Smooth muscle cell of the brain vasculature (primary cell): ENCODE data around the gene SPESP1.
"Not testable (repeated sequence)": the region's sequence is repeated elsewhere in the genome, so short reads cannot be mapped to it uniquely, and the experiment has no call there.

Source experiments
- DNase-seq: peaks from one replicate; pipeline ENCODE4 v3.0.0-alpha.2; 2012; ENCODE audit warnings: low read depth, low spot score

The SPESP1 gene

GRCh38 chr15:68962465-68962864, 32.1 kb downstream of the SPESP1 start:
- no peak for DNase-seq

DNA sequence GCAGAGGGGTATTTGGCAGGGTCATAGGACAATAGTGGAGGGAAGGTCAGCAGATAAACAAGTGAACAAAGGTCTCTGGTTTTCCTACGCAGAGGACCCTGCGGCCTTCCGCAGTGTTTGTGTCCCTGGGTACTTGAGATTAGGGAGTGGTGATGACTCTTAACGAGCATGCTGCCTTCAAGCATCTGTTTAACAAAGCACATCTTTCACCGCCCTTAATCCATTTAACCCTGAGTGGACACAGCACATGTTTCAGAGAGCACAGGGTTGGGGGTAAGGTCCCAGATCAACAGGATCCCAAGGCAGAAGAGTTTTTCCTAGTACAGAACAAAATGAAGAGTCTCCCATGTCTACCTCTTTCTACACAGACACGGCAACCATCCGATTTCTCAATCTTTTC, 33.4 kb downstream of the SPESP1 start:
- DNase-seq, result not testable (repeated sequence)

- no peak for DNase-seq
Measured at GRCh38 chr15:68966996-68967395, 36.7 kb downstream of the SPESP1 start.

DNA sequence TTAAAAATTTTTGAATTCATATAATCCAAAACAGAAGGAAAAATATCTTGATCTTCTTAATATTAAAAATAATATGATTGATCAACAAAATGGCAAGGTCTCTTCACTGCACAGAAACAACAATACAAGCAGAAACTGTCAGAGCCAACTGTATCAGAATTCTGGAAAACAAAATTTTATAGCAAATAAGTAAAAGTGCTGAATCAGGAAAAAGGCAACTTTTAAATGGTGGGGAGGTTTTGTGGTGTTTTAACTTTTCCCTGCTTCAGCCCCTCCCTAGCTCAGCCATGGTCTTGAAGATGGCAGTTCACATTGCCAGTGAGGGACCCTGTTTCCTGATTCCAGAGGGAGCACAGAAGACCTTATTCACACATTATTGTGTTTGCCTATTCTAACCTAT, 37.6 kb downstream of the SPESP1 start:
- DNase-seq, result no peak

GRCh38 chr15:68969298-68969697, 39.0 kb downstream of the SPESP1 start:
- DNase-seq, result no peak

DNA sequence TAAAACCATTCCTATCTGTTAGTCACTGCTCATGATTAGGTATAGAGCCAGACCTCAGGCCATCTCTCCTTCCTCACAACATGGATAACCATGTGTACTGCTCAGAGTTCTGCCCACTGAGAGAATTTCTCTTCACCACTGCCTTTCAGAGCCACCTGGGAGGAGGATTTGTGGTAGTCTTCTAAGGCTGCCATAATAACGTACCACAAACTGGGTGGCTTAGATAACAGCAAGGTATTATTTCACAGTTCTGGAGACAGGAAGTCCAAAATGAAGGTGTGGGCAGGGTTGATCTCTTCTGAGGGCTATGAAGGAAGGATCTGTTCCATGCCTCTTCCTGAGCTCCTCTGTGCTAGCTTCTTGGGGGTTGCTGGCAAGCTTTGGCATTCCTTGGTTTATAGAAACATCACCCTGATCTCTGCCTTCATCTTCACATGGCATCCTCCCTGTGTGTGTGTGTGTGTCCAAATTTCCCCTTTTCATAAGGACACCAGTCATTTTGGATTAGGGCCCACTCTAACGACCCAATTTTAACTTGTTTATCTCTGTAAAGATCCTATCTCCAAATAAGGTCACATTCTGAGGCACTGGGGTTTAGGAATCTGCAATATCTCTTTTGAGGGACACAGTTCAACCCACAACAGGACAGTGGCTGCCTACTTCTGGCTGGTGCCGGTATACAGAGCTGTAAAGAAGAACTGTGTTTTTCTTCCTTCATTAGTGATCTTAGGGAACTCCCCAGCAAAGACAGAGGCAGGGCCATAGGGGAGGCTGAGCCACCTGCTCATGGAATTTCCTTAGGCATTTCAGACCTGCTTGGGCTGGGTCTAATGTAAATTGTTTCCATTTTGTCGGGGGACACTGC, 42.1 kb downstream of the SPESP1 start:
- no peak for DNase-seq

- not testable (repeated sequence) for DNase-seq
Measured at GRCh38 chr15:68975651-68976160, 45.4 kb downstream of the SPESP1 start.

- DNase-seq, result not testable (repeated sequence)
Measured at GRCh38 chr15:68977426-68977825, 47.1 kb downstream of the SPESP1 start.

DNA sequence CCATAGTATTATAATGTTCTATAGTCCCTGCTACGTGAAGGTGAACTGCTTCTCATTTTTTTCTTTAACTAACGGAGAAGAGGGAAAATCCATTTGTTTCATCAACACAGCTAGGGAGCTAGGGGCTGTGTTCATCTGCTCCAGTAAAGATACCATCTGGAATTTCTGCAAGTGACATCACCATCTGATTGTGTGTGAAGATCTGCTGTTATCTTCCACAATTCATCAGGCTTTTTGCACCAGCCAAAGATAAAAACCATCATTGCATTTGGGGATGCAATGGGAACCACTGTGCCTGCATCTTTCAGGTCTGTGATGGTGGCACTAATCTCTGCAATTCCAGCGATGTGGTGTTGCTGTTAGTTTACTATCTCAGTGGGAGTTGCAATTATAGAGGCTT, 48.7 kb downstream of the SPESP1 start:
- no peak for DNase-seq

- DNase-seq, result no peak
Measured at GRCh38 chr15:68979816-68980215, 49.5 kb downstream of the SPESP1 start.

GRCh38 chr15:68980786-68981185, 50.5 kb downstream of the SPESP1 start:
- DNase-seq, result no peak

- no peak for DNase-seq
Measured at GRCh38 chr15:68981941-68982340, 51.6 kb downstream of the SPESP1 start.

DNA sequence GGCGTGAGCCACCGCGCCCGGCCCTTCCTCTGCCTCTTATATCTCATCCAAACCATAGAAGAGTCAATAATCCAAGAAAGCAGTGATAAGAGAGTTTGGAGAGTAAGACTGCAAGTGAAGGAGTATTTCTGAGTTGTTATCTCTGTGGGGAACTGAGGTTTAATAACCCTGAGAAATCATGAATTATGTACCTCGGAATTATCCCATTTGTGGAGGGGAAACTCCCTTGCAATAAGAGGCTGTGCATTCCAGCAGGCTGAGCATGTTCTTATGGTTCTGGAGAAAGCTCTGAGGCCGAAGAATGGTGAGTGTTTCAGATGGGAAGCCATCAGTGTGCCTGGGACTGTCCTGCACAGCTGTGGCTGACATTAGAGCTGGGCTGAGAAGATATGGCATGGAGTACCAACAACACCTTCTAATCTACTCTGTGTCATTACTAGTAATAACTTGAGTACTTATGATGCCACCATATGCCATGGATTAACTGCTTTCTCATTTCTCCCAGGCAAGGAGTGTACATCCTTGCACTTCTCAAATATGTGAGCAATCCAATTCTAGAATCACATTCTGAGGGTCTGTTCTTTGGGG, 52.7 kb downstream of the SPESP1 start:
- no peak for DNase-seq

- no peak for DNase-seq
Measured at GRCh38 chr15:68983961-68984481, 53.7 kb downstream of the SPESP1 start.

- DNase-seq, result no peak
Measured at GRCh38 chr15:68984586-68984985, 54.3 kb downstream of the SPESP1 start.

- no peak for DNase-seq
Measured at GRCh38 chr15:68985361-68985891, 55.1 kb downstream of the SPESP1 start.

DNA sequence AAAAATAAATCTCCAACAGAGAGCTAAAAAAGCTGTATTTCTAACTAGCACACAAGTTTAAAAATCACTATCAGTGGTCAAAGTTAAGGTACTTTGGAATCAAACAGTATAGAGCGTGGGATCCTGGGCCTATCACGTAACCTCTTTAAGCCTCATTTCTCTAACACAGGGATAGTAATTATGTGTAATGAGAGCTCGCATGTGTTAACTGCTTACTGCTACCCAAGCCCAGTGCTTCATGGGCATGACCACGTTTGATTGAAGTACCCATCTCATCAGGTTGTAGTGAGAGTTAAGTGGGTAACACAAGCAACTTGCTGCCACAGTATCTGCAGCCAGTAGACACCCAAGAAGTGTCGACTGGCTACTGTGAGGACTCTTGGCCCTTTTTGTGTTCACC, 56.0 kb downstream of the SPESP1 start:
- DNase-seq, result no peak

GRCh38 chr15:68987120-68987519, 56.8 kb downstream of the SPESP1 start:
- no peak for DNase-seq

DNA sequence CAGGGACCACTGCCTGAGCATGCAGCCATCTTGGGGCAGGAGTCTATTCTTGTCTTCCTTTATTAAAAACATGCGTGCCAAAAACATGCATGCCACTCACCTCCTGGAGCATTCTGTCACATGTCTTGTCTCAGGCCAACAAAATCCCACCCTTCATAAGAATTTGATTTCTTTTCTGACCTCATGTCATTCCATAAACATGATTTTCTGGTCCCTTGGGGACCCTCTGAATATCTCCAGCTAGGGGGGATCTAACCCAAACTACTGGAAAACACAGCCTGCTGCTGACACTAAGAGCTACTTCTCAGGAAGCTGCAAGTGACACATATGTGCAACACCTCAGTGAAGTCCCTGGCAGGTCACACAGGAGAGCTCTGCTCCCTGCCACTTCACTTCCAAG, 57.4 kb downstream of the SPESP1 start:
- no peak for DNase-seq

GRCh38 chr15:68989541-68990230, 59.4 kb downstream of the SPESP1 start:
- no peak for DNase-seq

DNA sequence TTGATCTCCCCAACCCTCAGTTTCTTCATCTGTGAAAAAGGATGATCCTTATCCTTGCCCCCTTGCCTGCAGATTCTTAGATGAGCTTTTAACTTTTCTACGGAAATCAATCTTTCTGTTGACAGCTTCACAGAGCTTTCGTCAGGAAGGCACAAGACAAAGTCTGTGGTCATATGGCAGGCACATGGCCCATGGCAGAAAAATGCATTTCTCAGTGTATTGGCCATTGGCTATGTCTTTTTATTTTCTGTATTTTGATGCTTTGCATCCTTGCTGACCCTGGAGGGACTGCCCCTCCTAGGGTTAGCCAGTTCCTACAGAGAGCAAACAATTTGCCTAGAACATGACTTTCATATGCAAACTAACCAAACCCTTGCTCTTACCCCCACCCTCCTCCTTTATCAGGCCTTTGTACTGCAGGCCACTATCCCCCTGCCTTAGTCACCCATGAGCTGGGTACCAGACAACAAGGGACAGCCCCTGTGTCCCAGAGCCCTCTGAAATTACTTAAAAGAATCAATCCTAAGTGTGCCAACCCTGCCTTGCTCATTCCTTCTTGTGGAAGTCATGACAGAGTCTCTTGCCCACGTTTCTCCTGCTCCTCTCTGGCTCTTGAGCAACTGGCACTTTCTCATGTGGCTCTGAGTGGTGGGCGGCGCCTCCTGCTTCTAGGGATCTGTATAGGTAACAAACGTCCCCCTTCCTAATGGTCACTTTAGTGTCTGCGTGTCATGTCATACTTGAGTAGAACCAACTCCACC, 60.1 kb downstream of the SPESP1 start:
- no peak for DNase-seq
